ENCODE results near the gene HBE1.
A peak's percentile ranks its signal among the peaks of the same experiment; 100 is the strongest.

The HBE1 gene

GRCh38 chr11:5283086-5283485 lies 13.3 kb upstream of the HBE1 start:
- DNase-seq, result no peak
- H3K36me3 ChIP-seq, result no peaks in the 10 kb centered on the region
- H3K4me1 ChIP-seq, result no peaks in the 10 kb centered on the region
- no peak overlapping the region for H3K4me3 ChIP-seq (ENCODE audit: low read depth, low read length)
- no peaks in the 10 kb centered on the region for H3K27me3 ChIP-seq
- H3K9me3 ChIP-seq, result no peaks in the 10 kb centered on the region
- TF ChIP-seq, protein P1, sequence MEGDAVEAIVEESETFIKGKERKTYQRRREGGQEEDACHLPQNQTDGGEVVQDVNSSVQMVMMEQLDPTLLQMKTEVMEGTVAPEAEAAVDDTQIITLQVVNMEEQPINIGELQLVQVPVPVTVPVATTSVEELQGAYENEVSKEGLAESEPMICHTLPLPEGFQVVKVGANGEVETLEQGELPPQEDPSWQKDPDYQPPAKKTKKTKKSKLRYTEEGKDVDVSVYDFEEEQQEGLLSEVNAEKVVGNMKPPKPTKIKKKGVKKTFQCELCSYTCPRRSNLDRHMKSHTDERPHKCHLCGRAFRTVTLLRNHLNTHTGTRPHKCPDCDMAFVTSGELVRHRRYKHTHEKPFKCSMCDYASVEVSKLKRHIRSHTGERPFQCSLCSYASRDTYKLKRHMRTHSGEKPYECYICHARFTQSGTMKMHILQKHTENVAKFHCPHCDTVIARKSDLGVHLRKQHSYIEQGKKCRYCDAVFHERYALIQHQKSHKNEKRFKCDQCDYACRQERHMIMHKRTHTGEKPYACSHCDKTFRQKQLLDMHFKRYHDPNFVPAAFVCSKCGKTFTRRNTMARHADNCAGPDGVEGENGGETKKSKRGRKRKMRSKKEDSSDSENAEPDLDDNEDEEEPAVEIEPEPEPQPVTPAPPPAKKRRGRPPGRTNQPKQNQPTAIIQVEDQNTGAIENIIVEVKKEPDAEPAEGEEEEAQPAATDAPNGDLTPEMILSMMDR (IDR thresholded peaks at IDR 0.05; ENCODE audit: low read depth, low read length), result no peak

GRCh38 chr11:5282628-5283027 lies 12.9 kb upstream of the HBE1 start:
- H3K9me3 ChIP-seq, result no peaks in the 10 kb centered on the region
- no peaks in the 10 kb centered on the region for H3K36me3 ChIP-seq
- H3K4me1 ChIP-seq, result no peaks in the 10 kb centered on the region
- no peak overlapping the region for H3K4me3 ChIP-seq (ENCODE audit: low read depth, low read length)
- DNase-seq, result no peak
- TF ChIP-seq, protein P1 (IDR thresholded peaks at IDR 0.05; ENCODE audit: low read depth, low read length), result no peak
- no peaks in the 10 kb centered on the region for H3K27me3 ChIP-seq

DNA sequence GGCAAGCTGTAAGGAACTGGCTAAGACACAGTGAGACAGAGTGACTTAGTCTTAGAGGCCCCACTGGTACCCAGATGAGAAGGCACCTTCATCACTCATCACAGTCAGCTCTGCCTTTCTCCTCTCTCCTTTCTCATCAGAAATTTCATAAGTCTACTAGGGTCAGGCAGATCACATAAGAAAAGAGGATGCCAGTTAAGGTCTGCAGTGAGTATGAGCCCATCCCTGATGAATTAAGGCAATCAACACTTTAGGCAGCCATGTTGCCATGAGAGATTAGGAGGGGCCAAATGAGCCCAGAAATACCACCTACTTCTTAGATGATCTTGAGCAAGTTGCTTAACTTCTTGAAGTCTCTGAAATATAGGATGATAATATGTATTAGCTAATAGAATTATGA lies 11.9 kb upstream of the HBE1 start:
- no peaks in the 10 kb centered on the region for H3K27me3 ChIP-seq
- H3K9me3 ChIP-seq, result no peaks in the 10 kb centered on the region
- no peaks in the 10 kb centered on the region for H3K4me1 ChIP-seq
- no peak for DNase-seq
- no peaks in the 10 kb centered on the region for H3K36me3 ChIP-seq
- no peak overlapping the region for H3K4me3 ChIP-seq (ENCODE audit: low read depth, low read length)
- TF ChIP-seq, protein P1 (IDR thresholded peaks at IDR 0.05; ENCODE audit: low read depth, low read length), result no peak

DNA sequence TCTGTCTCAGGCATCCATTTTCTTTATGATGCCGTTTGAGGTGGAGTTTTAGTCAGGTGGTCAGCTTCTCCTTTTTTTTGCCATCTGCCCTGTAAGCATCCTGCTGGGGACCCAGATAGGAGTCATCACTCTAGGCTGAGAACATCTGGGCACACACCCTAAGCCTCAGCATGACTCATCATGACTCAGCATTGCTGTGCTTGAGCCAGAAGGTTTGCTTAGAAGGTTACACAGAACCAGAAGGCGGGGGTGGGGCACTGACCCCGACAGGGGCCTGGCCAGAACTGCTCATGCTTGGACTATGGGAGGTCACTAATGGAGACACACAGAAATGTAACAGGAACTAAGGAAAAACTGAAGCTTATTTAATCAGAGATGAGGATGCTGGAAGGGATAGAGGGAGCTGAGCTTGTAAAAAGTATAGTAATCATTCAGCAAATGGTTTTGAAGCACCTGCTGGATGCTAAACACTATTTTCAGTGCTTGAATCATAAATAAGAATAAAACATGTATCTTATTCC lies 10.9 kb upstream of the HBE1 start:
- TF ChIP-seq, protein P1 (IDR thresholded peaks at IDR 0.05; ENCODE audit: low read depth, low read length), result no peak
- Histone ChIP-seq H3K27me3 (no peaks in the 10 kb centered on the region), H3K36me3 (no peaks in the 10 kb centered on the region), H3K9me3 (no peaks in the 10 kb centered on the region), H3K4me3 (ENCODE audit: low read depth, low read length) (no peak overlapping the region), H3K4me1 (no peaks in the 10 kb centered on the region)
- DNase-seq, result peak; percentile 11

GRCh38 chr11:5279471-5280090 lies 9.8 kb upstream of the HBE1 start:
- no peak for DNase-seq
- Histone ChIP-seq H3K4me1 (no peaks in the 10 kb centered on the region), H3K36me3 (no peaks in the 10 kb centered on the region), H3K27me3 (no peaks in the 10 kb centered on the region), H3K4me3 (ENCODE audit: low read depth, low read length) (no peak overlapping the region), H3K9me3 (no peaks in the 10 kb centered on the region)
- TF ChIP-seq, protein P1 (IDR thresholded peaks at IDR 0.05; ENCODE audit: low read depth, low read length), result no peak

GRCh38 chr11:5277807-5278382 lies 8.2 kb upstream of the HBE1 start:
- H3K4me3 ChIP-seq (ENCODE audit: low read depth, low read length), result no peak overlapping the region
- no peaks in the 10 kb centered on the region for H3K36me3 ChIP-seq
- TF ChIP-seq, protein P1 (IDR thresholded peaks at IDR 0.05; ENCODE audit: low read depth, low read length), result no peak
- H3K27me3 ChIP-seq, result no peaks in the 10 kb centered on the region
- DNase-seq, result no peak
- H3K4me1 ChIP-seq, result no peaks in the 10 kb centered on the region
- no peaks in the 10 kb centered on the region for H3K9me3 ChIP-seq

Data from BE2C (cell line).